Colonic mucosa (tissue), 4 donors: ENCODE measurements around the gene NR2F2. TPM values are rescaled to one million over a fixed set of nuclear protein-coding genes. Genes with fewer than 3 reads are reported as not detected.

Experiments
- DNase-seq: peaks from one replicate; pipeline ENCODE4 v3.0.0-alpha.2; 2020
- H3K27ac ChIP-seq: fragments of 200-600 bp; one replicate; pipeline ENCODE4 v1.8.0; 2021
- H3K27me3 ChIP-seq: fragments of 200-600 bp; one replicate; pipeline ENCODE4 v1.8.0; 2021
- H3K36me3 ChIP-seq: fragments of 200-600 bp; one replicate; pipeline ENCODE4 v1.8.0; 2021
- H3K4me1 ChIP-seq: fragments of 200-600 bp; one replicate; pipeline ENCODE4 v1.8.0; 2021; ENCODE audit warnings: mild to moderate bottlenecking
- H3K4me3 ChIP-seq: fragments of 200-600 bp; one replicate; pipeline ENCODE4 v1.8.0; 2021
- H3K9ac ChIP-seq, 2 donors: one replicate each; pipeline ENCODE4 v1.7.0; 2013; ENCODE audit warnings: control low read depth in 2 of 2, low read depth in 2 of 2, low read length in 2 of 2
- H3K9me3 ChIP-seq: fragments of 200-600 bp; one replicate; pipeline ENCODE4 v1.8.0; 2021
- intact Hi-C: fragments of 100-400 bp; cut with DNase I; formaldehyde crosslinking; loops from one replicate; pipeline ENCODE4 v1.14.1; 2022
- total RNA-seq, 2 donors: library from RNA; stranded (reverse); fragmentation: NEBNext Ultra II Directional in 1 of 2; extraction: Animal tissue kit (Norgen Biotek cat#: 25700) in 1 of 2; gene quantifications; one replicate each; pipeline ENCODE4 v1.2.1, GENCODE V29; 2021
- TF ChIP-seq, protein P1 (sequence below): fragments of 200-600 bp; IDR thresholded peaks from one replicate; pipeline ENCODE4 v1.8.0; 2022; ENCODE audit warnings: antibody characterized with exemption, mild to moderate bottlenecking
- donor health status: healthy.
- donor health status: DM: no; HTN: no; CAD: no.
- donor health status: DM: no; HTN: no; CAD: no.

The NR2F2 gene
- total RNA-seq = 10 to 100 TPM; 25.7 to 35.0 TPM

DNA sequence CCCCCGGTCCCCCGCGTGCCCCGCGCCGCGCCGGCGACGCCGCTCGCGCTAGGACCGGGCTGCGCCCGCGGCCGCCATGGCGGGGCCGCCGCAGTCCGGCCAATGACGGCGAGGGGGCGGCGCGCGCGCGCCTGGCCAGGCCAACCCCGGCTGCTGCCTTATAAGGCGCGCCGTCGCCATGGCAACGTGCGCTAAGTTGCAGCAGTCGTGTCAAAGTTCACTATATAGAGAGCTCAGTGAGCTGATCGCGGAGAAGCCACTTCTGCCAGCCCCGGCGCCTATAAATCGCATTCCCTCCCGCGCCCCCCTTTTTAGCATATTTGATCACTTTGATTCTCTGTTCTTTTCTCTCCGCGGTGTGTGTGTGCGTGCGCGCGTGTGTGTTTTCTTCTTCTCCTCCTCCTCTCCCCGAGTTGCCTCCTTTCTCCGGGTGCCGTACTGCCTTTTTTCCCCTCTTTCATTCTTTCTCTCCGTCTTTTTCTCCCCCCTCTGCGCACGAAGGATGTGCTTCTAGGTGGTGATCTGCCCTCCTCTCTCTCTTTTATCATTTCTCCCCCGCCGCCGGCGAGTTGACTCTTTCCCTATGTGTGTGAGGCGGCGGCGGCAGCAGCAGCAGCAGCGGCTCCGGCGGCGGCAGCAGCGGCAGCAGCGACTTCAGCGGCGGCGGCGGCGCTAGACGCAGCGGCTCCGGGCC lies at the start of gene NR2F2:
TSS of gene NR2F2 (plus strand) at position 251 of the 694 bp plus-strand sequence. CDS start 1,406 bp downstream, outside the sequence.
- H3K27ac ChIP-seq = peak within 1 kb of the TSS; percentile 95
- H3K9me3 ChIP-seq = no peaks in the 10 kb centered on the region
- intact Hi-C loops = no loop called here
- peak within 1 kb of the TSS; percentile 51 for H3K4me3 ChIP-seq
- H3K36me3 ChIP-seq = no peaks in the 10 kb centered on the region
- no peaks in the 10 kb centered on the region for H3K4me1 ChIP-seq
- H3K9ac ChIP-seq = peak within 1 kb of the TSS; percentile 82 to 88
- peak; percentile 95 for DNase-seq
- peaks cover 10% of the 10 kb centered on the region for H3K27me3 ChIP-seq
- TF ChIP-seq, protein P1, sequence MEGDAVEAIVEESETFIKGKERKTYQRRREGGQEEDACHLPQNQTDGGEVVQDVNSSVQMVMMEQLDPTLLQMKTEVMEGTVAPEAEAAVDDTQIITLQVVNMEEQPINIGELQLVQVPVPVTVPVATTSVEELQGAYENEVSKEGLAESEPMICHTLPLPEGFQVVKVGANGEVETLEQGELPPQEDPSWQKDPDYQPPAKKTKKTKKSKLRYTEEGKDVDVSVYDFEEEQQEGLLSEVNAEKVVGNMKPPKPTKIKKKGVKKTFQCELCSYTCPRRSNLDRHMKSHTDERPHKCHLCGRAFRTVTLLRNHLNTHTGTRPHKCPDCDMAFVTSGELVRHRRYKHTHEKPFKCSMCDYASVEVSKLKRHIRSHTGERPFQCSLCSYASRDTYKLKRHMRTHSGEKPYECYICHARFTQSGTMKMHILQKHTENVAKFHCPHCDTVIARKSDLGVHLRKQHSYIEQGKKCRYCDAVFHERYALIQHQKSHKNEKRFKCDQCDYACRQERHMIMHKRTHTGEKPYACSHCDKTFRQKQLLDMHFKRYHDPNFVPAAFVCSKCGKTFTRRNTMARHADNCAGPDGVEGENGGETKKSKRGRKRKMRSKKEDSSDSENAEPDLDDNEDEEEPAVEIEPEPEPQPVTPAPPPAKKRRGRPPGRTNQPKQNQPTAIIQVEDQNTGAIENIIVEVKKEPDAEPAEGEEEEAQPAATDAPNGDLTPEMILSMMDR = no peak

DNA sequence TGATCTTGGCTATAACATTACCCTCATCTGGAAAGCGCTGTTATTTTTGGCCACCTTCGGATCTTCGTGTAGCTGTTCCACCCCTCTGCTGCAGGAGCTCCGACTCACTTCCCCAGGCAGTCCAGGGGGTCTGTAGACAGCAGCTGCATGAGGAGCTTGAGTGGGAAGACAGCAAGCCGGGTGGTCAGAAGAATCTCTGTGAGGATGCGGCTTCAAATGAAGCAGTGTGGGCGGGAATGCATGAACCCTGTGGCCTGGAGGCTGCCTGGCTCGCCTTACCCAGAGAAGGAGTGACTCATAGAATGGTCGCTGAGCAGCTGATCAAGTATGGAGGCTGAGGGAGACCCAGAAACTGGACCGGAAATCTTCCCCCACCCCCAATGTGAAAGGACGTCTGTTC lies 45.2 kb upstream of the NR2F2 start:
- H3K36me3 ChIP-seq = no peaks in the 10 kb centered on the region
- no peak for DNase-seq
- TF ChIP-seq, protein P1 = no peak
- no peak overlapping the region for H3K27ac ChIP-seq
- H3K4me1 ChIP-seq = no peaks in the 10 kb centered on the region
- H3K9ac ChIP-seq = no peak overlapping the region
- H3K4me3 ChIP-seq = no peak overlapping the region
- intact Hi-C loops = no loop called here
- no peaks in the 10 kb centered on the region for H3K9me3 ChIP-seq
- H3K27me3 ChIP-seq = no peaks in the 10 kb centered on the region

DNA sequence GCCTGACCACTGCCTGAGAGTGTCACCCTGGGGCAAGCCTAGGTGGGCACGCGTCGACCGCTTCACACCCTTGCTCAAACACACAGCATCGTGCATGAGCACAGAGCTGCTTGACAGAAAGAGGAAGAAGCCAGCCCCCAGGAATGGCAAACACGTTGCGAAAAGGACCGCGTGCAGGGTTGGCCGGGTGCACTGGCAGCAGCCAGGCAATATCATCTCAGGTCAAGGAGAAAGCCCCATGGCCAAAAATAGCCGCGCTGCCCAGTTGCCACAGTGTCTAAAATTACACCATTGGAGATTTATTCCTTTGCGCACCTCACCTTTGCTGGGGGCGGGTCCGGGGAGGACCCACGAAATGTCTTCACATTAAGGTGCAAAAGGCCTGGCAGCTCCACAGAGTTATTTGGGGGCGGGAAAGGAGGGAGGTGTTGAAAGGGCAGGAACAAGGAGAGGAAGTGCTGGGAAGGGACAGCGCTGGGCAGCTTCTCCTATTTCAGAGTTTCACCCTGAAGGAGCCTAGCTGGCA lies 44.7 kb upstream of the NR2F2 start:
- no peaks in the 10 kb centered on the region for H3K27me3 ChIP-seq
- intact Hi-C loops = no loop called here
- H3K4me3 ChIP-seq = no peak overlapping the region
- H3K27ac ChIP-seq = no peak overlapping the region
- no peak overlapping the region for H3K9ac ChIP-seq
- H3K4me1 ChIP-seq = no peaks in the 10 kb centered on the region
- H3K9me3 ChIP-seq = no peaks in the 10 kb centered on the region
- no peaks in the 10 kb centered on the region for H3K36me3 ChIP-seq
- TF ChIP-seq, protein P1 = no peak
- DNase-seq = no peak

DNA sequence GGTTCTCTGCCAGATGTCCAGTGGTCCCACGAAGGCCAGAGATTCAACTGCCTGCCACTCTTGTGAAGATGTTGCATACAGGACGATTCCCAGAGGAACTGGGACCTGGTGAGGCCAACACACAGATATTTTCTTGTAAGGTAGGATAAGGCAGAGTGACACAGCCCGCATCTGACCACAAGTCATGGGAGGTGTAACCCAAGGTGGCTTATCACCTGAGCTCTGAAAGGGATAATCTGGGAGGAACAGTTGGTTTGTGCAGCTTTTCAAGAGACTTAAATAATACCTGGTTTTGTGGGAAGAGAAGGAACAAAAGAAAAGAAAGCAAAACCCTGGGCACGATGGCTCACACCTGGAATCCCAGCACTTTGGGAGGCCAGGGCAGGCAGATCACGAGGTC lies 39.8 kb upstream of the NR2F2 start:
- Histone ChIP-seq H3K36me3 (no peaks in the 10 kb centered on the region), H3K9ac (no peak overlapping the region), H3K27ac (no peak overlapping the region), H3K27me3 (no peaks in the 10 kb centered on the region), H3K4me1 (no peaks in the 10 kb centered on the region), H3K4me3 (no peak overlapping the region), H3K9me3 (no peaks in the 10 kb centered on the region)
- TF ChIP-seq, protein P1 = no peak
- intact Hi-C loops = no loop called here
- DNase-seq = no peak

DNA sequence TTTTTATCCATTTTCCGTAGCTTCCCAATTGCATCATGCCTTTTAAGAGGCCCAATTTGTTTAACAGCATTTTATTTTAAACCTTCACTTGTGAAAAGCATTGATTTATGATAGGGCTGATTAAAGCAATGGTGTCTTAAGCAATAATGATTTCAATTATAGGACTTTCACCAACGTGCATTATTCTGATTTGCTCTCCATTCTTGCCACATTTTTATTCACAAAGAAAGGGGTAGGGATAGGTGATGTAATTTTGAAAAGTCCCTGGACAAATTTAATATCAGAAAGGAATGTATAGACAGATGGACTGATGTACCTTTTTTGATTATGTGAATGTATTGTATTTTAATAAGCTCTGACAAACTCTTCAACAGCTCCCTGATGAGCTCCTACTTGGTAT lies 37.9 kb upstream of the NR2F2 start:
- Histone ChIP-seq H3K27ac (no peak overlapping the region), H3K4me3 (no peak overlapping the region), H3K9ac (no peak overlapping the region), H3K27me3 (no peaks in the 10 kb centered on the region), H3K9me3 (no peaks in the 10 kb centered on the region), H3K4me1 (no peaks in the 10 kb centered on the region), H3K36me3 (no peaks in the 10 kb centered on the region)
- intact Hi-C loops = no loop called here
- TF ChIP-seq, protein P1 = no peak
- DNase-seq = no peak
